GM21447 (cell line): ENCODE measurements around the gene PRL.

Experiments used
- ATAC-seq: cut with Tn5 transposase; IDR thresholded peaks from one replicate; pipeline ENCODE4 v1.9.1; 2021; ENCODE audit not compliant: unreplicated experiment

Gene PRL

GRCh38 chr6:22296936-22297335, at the start of gene PRL:
TSS of gene PRL (minus strand) at chr6:22297036. CDS start at chr6:22296982, 54 bp downstream.
- ATAC-seq: no peak

- ATAC-seq: no peak
These were observed 47.0 kb upstream of the PRL start for GRCh38 chr6:22343864-22344263.

- ATAC-seq: no peak
These were observed 37.9 kb upstream of the PRL start for GRCh38 chr6:22334778-22335177.

GRCh38 chr6:22333802-22334201, 37.0 kb upstream of the PRL start:
- no peak for ATAC-seq

- ATAC-seq: no peak
These were observed 35.9 kb upstream of the PRL start for GRCh38 chr6:22332711-22333110.

- no peak for ATAC-seq
These were observed 35.4 kb upstream of the PRL start for GRCh38 chr6:22332216-22332615.

GRCh38 chr6:22330941-22331340, 34.1 kb upstream of the PRL start:
- ATAC-seq: no peak

GRCh38 chr6:22328474-22328873, 31.6 kb upstream of the PRL start:
- ATAC-seq: no peak

- ATAC-seq: no peak
These were observed 31.0 kb upstream of the PRL start for GRCh38 chr6:22327881-22328280.

- ATAC-seq: no peak
These were observed 29.7 kb upstream of the PRL start for GRCh38 chr6:22326500-22326899.

GRCh38 chr6:22325481-22325880, 28.6 kb upstream of the PRL start:
- ATAC-seq: no peak

GRCh38 chr6:22323848-22324247, 27.0 kb upstream of the PRL start:
- no peak for ATAC-seq

- no peak for ATAC-seq
These were observed 25.5 kb upstream of the PRL start for GRCh38 chr6:22322103-22323030.

- ATAC-seq: no peak
These were observed 23.9 kb upstream of the PRL start for GRCh38 chr6:22320750-22321149.

- ATAC-seq: no peak
These were observed 21.6 kb upstream of the PRL start for GRCh38 chr6:22318404-22318803.

GRCh38 chr6:22313796-22314195, 17.0 kb upstream of the PRL start:
- ATAC-seq: no peak

- no peak for ATAC-seq
These were observed 12.1 kb upstream of the PRL start for GRCh38 chr6:22308939-22309338.

- no peak for ATAC-seq
These were observed 10.1 kb upstream of the PRL start for GRCh38 chr6:22306741-22307466.

GRCh38 chr6:22302838-22303237, 6.0 kb upstream of the PRL start:
- no peak for ATAC-seq

GRCh38 chr6:22300273-22300998, 3.6 kb upstream of the PRL start:
- no peak for ATAC-seq

- no peak for ATAC-seq
These were observed 1.6 kb upstream of the PRL start for GRCh38 chr6:22298475-22298890.
